Hepatocyte (in vitro differentiated cells): ENCODE results near the gene CACNA2D1.

ENCODE experiments used
- CTCF ChIP-seq: fragments of 200-600 bp; sonication (generic); IDR thresholded peaks from 2 replicates; pipeline ENCODE4 v1.5.1; 2016; ENCODE audit warnings: antibody characterized with exemption, mild to moderate bottlenecking; ENCODE audit not compliant: poor library complexity
- EZH2 ChIP-seq: fragments of 200-600 bp; sonication (generic); IDR thresholded peaks from 2 replicates; pipeline ENCODE4 v1.6.1; 2016; ENCODE audit warnings: antibody characterized with exemption, mild to moderate bottlenecking, borderline replicate concordance
- EZH2phosphoT487 ChIP-seq: fragments of 200-600 bp; sonication (generic); IDR thresholded peaks from one replicate; pipeline ENCODE4 v1.6.1; 2018; ENCODE audit warnings: antibody characterized with exemption, mild to moderate bottlenecking, low read depth, moderate library complexity; ENCODE audit not compliant: unreplicated experiment, severe bottlenecking

DNA sequence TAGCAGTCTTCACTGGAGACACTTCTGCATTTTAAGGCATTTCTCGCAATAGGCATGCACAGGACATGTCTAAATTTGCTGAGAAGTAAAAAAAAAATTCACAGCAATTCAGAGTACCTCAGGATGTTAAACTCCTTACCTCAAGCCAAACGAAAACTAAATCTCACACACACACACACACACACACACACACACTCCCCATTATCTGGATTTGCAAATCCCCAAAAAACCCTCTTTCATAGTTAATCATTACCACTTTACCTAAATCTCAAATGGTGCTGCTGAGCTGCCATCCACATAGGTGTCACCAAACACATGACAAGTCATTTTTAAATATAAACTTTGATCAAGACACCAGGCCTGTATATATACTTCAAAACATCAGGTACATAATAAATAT is 31.8 kb downstream of the CACNA2D1 start:
- TF ChIP-seq CTCF (no peak), EZH2 (no peak), EZH2phosphoT487 (no peak)
